GM23338 (cell line): ENCODE data around the gene CASK. TPM values are rescaled to one million over a fixed set of nuclear protein-coding genes. Genes with fewer than 3 reads are reported as not detected.

Experiments
- ATAC-seq: fragments of 200-7000 bp; cut with Tn5 transposase; 3 replicates; pipeline ENCODE4 v1.9.1; 2020
- DNase-seq: peaks from one replicate; pipeline ENCODE4 v3.0.0-alpha.2; 2015; ENCODE audit warnings: low spot score
- H2AFZ ChIP-seq: fragments of 200-600 bp; sonication (generic); 2 replicates; pipeline ENCODE4 v1.8.0; 2016; ENCODE audit warnings: antibody characterized with exemption, mild to moderate bottlenecking, moderate library complexity
- H3F3A ChIP-seq: fragments of 200-600 bp; sonication (generic); replicated peaks from 2 replicates; pipeline ENCODE4 v1.8.0; 2017; ENCODE audit warnings: antibody characterized with exemption, mixed run types, low read depth
- H3K27ac ChIP-seq: fragments of 200-600 bp; sonication (generic); 2 replicates; pipeline ENCODE4 v1.6.1; 2016; ENCODE audit warnings: low read depth
- H3K27me3 ChIP-seq: fragments of 200-600 bp; sonication (generic); 2 replicates; pipeline ENCODE4 v1.8.0; 2016; ENCODE audit warnings: mild to moderate bottlenecking, mixed run types, moderate library complexity; ENCODE audit not compliant: insufficient read depth
- H3K36me3 ChIP-seq: fragments of 200-600 bp; sonication (generic); 2 replicates; pipeline ENCODE4 v1.8.0; 2016; ENCODE audit warnings: mild to moderate bottlenecking; ENCODE audit not compliant: insufficient read depth
- H3K4me1 ChIP-seq: fragments of 200-600 bp; sonication (generic); 2 replicates; pipeline ENCODE4 v1.8.0; 2016; ENCODE audit warnings: mild to moderate bottlenecking, moderate library complexity; ENCODE audit not compliant: insufficient read depth
- H3K4me2 ChIP-seq: fragments of 200-600 bp; sonication (generic); 2 replicates; pipeline ENCODE4 v1.7.1; 2017; ENCODE audit warnings: mixed run types
- H3K4me3 ChIP-seq: fragments of 200-600 bp; sonication (generic); 2 replicates; pipeline ENCODE4 v1.6.1; 2016; ENCODE audit warnings: mixed run types
- H3K79me2 ChIP-seq: fragments of 200-600 bp; sonication (generic); replicated peaks from 2 replicates; pipeline ENCODE4 v1.8.0; 2017; ENCODE audit warnings: mild to moderate bottlenecking; ENCODE audit not compliant: insufficient read depth
- H3K9me2 ChIP-seq: fragments of 200-600 bp; sonication (generic); 2 replicates; pipeline ENCODE4 v1.8.0; 2017; ENCODE audit not compliant: insufficient read depth
- H4K20me1 ChIP-seq: fragments of 200-600 bp; sonication (generic); replicated peaks from 2 replicates; pipeline ENCODE4 v1.8.0; 2017; ENCODE audit warnings: mild to moderate bottlenecking; ENCODE audit not compliant: insufficient read depth
- H3K27ac Mint-ChIP-seq: 2 replicates; pipeline ENCODE4 v1.8.0; 2020; ENCODE audit warnings: inconsistent platforms, mild to moderate bottlenecking, moderate library complexity, mixed read lengths
- H3K27me3 Mint-ChIP-seq: 3 replicates; pipeline ENCODE4 v1.8.0; 2022; ENCODE audit warnings: low read depth, mild to moderate bottlenecking, moderate library complexity, mixed read lengths, inconsistent platforms; ENCODE audit not compliant: insufficient read depth, poor library complexity
- H3K36me3 Mint-ChIP-seq: 3 replicates; pipeline ENCODE4 v1.8.0; 2021; ENCODE audit warnings: low read depth, mild to moderate bottlenecking, inconsistent platforms, moderate library complexity, mixed read lengths
- H3K4me1 Mint-ChIP-seq: 3 replicates; pipeline ENCODE4 v1.8.0; 2020; ENCODE audit warnings: mild to moderate bottlenecking, inconsistent platforms, mixed read lengths
- H3K4me3 Mint-ChIP-seq: 3 replicates; pipeline ENCODE4 v1.8.0; 2021; ENCODE audit warnings: moderate library complexity, mild to moderate bottlenecking, inconsistent platforms, mixed read lengths
- H3K9me3 Mint-ChIP-seq: 3 replicates; pipeline ENCODE4 v1.8.0; 2020; ENCODE audit warnings: moderate library complexity, mild to moderate bottlenecking, inconsistent platforms, mixed read lengths
- CREB1 ChIP-seq: fragments of 250-450 bp; sonication (Bioruptor Pico); IDR thresholded peaks from 2 replicates; pipeline ENCODE4 v1.5.0; 2020; ENCODE audit warnings: low read depth, mild to moderate bottlenecking, moderate library complexity
- EZH2 ChIP-seq: fragments of 200-600 bp; sonication (generic); IDR thresholded peaks from one replicate; pipeline ENCODE4 v1.8.0; 2017; ENCODE audit warnings: antibody characterized with exemption, mild to moderate bottlenecking, low read depth; ENCODE audit not compliant: unreplicated experiment
- EZH2phosphoT487 ChIP-seq: fragments of 200-600 bp; sonication (generic); IDR thresholded peaks from one replicate; pipeline ENCODE4 v1.8.1; 2018; ENCODE audit warnings: antibody characterized with exemption; ENCODE audit not compliant: unreplicated experiment
- JUNB ChIP-seq: IDR thresholded peaks from one replicate; pipeline ENCODE4 v1.6.1; 2016; ENCODE audit warnings: antibody characterized with exemption; ENCODE audit not compliant: unreplicated experiment
- NANOG ChIP-seq: IDR thresholded peaks from 2 replicates; pipeline ENCODE4 v1.6.1; 2016; ENCODE audit warnings: antibody characterized with exemption, borderline replicate concordance
- POLR2AphosphoS5 ChIP-seq: IDR thresholded peaks from 2 replicates; pipeline ENCODE4 v1.6.1; 2016; ENCODE audit warnings: antibody characterized with exemption, low read depth
- STAT1 ChIP-seq: IDR thresholded peaks from one replicate; pipeline ENCODE4 v1.6.1; 2016; ENCODE audit warnings: antibody characterized with exemption; ENCODE audit not compliant: unreplicated experiment
- ZNF114 ChIP-seq: fragments of 250-450 bp; sonication (Bioruptor Pico); IDR thresholded peaks from 2 replicates; pipeline ENCODE4 v1.5.0; 2020; ENCODE audit warnings: mild to moderate bottlenecking, moderate library complexity
- ZNF331 ChIP-seq: fragments of 250-450 bp; sonication (Bioruptor Pico); IDR thresholded peaks from 2 replicates; pipeline ENCODE4 v1.5.0; 2020; ENCODE audit warnings: low read depth, mild to moderate bottlenecking, moderate library complexity
- polyA plus RNA-seq: library from polyadenylated mRNA; unstranded; fragments of >200 nt; fragmentation: Nextera tagmentation; extraction: Ambion mirVana; gene quantifications from 2 replicates; pipeline ENCODE4 v1.2.1, GENCODE V29; 2016
- total RNA-seq: library from RNA; depleted of rRNA; stranded (reverse); fragments of >200 nt; shearing (Covaris generic); gene quantifications from 2 replicates; pipeline ENCODE4 v1.2.3, GENCODE V29; 2014
- TF ChIP-seq, protein P1 (sequence below): IDR thresholded peaks from one replicate; pipeline ENCODE4 v1.6.1; 2018; ENCODE audit warnings: antibody characterized with exemption; ENCODE audit not compliant: unreplicated experiment
- TF ChIP-seq, protein P2 (sequence below): IDR thresholded peaks from 2 replicates; pipeline ENCODE4 v1.6.1; 2016; ENCODE audit warnings: antibody characterized with exemption

The CASK gene
- total and polyA plus RNA-seq, 2 experiments from 2014 or later = 15.3 to 44.4 TPM

DNA sequence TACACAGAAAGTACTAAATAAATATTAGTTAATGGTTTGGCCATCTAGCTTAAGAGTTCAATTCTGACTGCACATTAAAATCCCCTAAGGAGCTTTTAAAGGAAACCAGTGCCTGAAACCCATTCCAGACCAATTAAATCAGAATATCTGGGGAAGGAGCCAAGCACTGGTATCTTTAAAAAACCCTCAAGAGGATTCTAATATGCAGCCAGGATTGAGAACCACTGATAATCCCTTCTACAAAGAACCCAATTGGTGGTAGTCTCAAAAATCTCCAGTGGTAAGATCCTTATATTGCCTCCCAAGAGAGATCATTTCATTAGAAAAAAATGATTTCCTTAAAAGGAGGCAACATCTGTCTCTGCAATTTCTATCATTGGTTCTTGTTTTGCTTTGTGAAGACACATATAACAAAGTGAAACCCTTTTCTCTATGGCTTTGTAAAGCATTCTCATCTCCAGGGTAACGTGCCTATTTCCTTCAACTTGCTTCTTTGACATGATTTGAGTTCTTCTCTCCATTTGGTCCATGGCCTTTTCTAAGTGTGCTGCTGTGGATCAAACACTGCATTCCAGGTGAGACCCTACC lies 231.1 kb downstream of the CASK start (continued):
- TF ChIP-seq, protein P1, sequence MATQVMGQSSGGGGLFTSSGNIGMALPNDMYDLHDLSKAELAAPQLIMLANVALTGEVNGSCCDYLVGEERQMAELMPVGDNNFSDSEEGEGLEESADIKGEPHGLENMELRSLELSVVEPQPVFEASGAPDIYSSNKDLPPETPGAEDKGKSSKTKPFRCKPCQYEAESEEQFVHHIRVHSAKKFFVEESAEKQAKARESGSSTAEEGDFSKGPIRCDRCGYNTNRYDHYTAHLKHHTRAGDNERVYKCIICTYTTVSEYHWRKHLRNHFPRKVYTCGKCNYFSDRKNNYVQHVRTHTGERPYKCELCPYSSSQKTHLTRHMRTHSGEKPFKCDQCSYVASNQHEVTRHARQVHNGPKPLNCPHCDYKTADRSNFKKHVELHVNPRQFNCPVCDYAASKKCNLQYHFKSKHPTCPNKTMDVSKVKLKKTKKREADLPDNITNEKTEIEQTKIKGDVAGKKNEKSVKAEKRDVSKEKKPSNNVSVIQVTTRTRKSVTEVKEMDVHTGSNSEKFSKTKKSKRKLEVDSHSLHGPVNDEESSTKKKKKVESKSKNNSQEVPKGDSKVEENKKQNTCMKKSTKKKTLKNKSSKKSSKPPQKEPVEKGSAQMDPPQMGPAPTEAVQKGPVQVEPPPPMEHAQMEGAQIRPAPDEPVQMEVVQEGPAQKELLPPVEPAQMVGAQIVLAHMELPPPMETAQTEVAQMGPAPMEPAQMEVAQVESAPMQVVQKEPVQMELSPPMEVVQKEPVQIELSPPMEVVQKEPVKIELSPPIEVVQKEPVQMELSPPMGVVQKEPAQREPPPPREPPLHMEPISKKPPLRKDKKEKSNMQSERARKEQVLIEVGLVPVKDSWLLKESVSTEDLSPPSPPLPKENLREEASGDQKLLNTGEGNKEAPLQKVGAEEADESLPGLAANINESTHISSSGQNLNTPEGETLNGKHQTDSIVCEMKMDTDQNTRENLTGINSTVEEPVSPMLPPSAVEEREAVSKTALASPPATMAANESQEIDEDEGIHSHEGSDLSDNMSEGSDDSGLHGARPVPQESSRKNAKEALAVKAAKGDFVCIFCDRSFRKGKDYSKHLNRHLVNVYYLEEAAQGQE = no peak
- TF ChIP-seq CREB1 (CRISPR knock-in tag) = no peak
- no peak for TF ChIP-seq ZNF331 (CRISPR knock-in tag)
- TF ChIP-seq STAT1 = no peak

DNA sequence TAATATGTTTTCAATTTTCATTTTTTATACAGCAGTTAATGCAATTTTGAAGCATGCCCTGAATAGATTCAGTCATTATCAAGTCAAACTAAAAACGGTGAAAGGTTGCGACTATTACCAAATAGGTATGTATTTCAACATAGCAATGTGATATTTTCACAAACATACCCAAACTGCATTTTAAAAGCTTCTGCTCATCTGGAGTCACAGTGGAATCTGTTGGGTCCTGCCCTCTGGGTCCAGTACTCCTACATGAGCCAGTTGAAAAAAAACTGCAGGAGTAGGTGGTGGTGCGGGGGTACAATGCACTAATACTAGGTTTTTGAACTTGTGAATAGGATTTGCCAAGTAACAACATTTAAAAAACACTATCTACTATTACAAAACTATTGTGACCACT lies 233.6 kb downstream of the CASK start:
- Histone ChIP-seq H3K36me3 (no peaks in the 10 kb centered on the region), H2AFZ (no peak overlapping the region), H3K4me3 (no peak overlapping the region), H3K9me2 (no peaks in the 10 kb centered on the region), H3K79me2 (no peaks in the 10 kb centered on the region), H3K27me3 (no peaks in the 10 kb centered on the region), H3K4me2 (no peak overlapping the region), H3F3A (no peaks in the 10 kb centered on the region), H3K27ac (no peak overlapping the region), H4K20me1 (no peaks in the 10 kb centered on the region), H3K4me1 (no peaks in the 10 kb centered on the region)
- ATAC-seq = no peak
- H3K27ac Mint-ChIP-seq = no peak overlapping the region
- no peaks in the 10 kb centered on the region for H3K27me3 Mint-ChIP-seq
- H3K4me1 Mint-ChIP-seq = no peaks in the 10 kb centered on the region
- H3K36me3 Mint-ChIP-seq = no peaks in the 10 kb centered on the region
- DNase-seq = no peak
- H3K9me3 Mint-ChIP-seq = no peaks in the 10 kb centered on the region
- no peak overlapping the region for H3K4me3 Mint-ChIP-seq
- TF ChIP-seq JUNB (no peak), STAT1 (no peak), EZH2phosphoT487 (no peak), POLR2AphosphoS5 (no peak), NANOG (no peak), EZH2 (no peak), ZNF114 (no peak)
- TF ChIP-seq, protein P1 = no peak
- TF ChIP-seq, protein P2, sequence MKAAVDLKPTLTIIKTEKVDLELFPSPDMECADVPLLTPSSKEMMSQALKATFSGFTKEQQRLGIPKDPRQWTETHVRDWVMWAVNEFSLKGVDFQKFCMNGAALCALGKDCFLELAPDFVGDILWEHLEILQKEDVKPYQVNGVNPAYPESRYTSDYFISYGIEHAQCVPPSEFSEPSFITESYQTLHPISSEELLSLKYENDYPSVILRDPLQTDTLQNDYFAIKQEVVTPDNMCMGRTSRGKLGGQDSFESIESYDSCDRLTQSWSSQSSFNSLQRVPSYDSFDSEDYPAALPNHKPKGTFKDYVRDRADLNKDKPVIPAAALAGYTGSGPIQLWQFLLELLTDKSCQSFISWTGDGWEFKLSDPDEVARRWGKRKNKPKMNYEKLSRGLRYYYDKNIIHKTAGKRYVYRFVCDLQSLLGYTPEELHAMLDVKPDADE = no peak
